ENCODE data around the gene PLXNA2.

Gene PLXNA2

DNA sequence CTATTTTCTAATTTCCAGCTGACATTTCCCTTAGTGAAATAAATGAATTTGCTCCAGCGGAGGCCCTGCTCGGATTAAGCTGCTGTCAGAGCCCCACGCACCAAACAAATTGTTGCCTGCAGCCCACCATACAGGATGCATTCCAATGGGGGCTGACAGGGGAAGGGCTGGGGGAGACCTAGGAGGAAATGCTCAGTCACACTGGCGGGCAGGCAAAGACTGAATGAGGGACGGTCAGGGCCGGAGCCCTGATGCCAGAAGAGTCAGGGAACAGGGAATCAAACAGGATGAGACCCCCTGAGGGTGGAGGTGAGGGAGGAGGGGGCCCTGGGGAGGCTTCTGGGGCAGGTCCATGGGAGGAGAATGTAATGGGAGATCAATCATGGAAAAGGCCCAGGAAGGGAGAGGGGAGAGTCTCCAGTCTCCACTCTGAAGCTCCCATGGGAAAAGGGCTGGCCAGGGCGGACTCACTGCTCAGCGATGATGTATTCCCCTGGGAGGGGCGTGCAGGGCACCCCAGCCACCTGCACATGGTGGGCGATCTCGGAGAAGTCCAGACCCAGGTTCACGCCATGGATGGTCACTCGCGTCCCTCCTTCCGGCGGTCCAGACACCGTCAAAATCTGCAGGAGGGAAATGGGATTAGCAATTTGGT, 183.8 kb downstream of the PLXNA2 start:
- H3K9me3 ChIP-seq (replicated peaks; ENCODE audit: low read length), result no peaks in the 10 kb centered on the region
- H3K4me3 ChIP-seq (ENCODE audit: low read length), result no peak overlapping the region
- no peak overlapping the region for H3K9ac ChIP-seq (ENCODE audit: low read depth, low read length)
- no peaks in the 10 kb centered on the region for H3K27me3 ChIP-seq (ENCODE audit: control insufficient read depth, insufficient read depth, low read length)
- H3K4me1 ChIP-seq (ENCODE audit: control insufficient read depth, insufficient read depth, low read length), result no peaks in the 10 kb centered on the region
- no peak overlapping the region for H3K4me2 ChIP-seq (ENCODE audit: low read length)
- peaks cover 90% of the 10 kb centered on the region for H3K36me3 ChIP-seq (ENCODE audit: insufficient read depth, low read length)

- H3K36me3 ChIP-seq (ENCODE audit: insufficient read depth, low read length), result peaks cover 91% of the 10 kb centered on the region
These were observed 184.7 kb downstream of the PLXNA2 start for GRCh38 chr1:208059409-208060001.

GRCh38 chr1:208058756-208059155, 185.4 kb downstream of the PLXNA2 start:
- Histone ChIP-seq H3K9me3 (replicated peaks; ENCODE audit: low read length) (no peaks in the 10 kb centered on the region), H3K4me2 (ENCODE audit: low read length) (no peak overlapping the region), H3K9ac (ENCODE audit: low read depth, low read length) (no peak overlapping the region), H3K4me3 (ENCODE audit: low read length) (no peak overlapping the region), H3K36me3 (ENCODE audit: insufficient read depth, low read length) (peaks cover 93% of the 10 kb centered on the region), H3K4me1 (ENCODE audit: control insufficient read depth, insufficient read depth, low read length) (no peaks in the 10 kb centered on the region), H3K27me3 (ENCODE audit: control insufficient read depth, insufficient read depth, low read length) (no peaks in the 10 kb centered on the region)

More at GRCh38 chr1:208059409-208060001, 184.7 kb downstream of the PLXNA2 start:
- H3K4me1 ChIP-seq (ENCODE audit: control insufficient read depth, insufficient read depth, low read length), result no peaks in the 10 kb centered on the region
- no peak overlapping the region for H3K4me2 ChIP-seq (ENCODE audit: low read length)
- H3K27me3 ChIP-seq (ENCODE audit: control insufficient read depth, insufficient read depth, low read length), result no peaks in the 10 kb centered on the region
- no peaks in the 10 kb centered on the region for H3K9me3 ChIP-seq (replicated peaks; ENCODE audit: low read length)
- H3K4me3 ChIP-seq (ENCODE audit: low read length), result no peak overlapping the region
- H3K9ac ChIP-seq (ENCODE audit: low read depth, low read length), result no peak overlapping the region

DNA sequence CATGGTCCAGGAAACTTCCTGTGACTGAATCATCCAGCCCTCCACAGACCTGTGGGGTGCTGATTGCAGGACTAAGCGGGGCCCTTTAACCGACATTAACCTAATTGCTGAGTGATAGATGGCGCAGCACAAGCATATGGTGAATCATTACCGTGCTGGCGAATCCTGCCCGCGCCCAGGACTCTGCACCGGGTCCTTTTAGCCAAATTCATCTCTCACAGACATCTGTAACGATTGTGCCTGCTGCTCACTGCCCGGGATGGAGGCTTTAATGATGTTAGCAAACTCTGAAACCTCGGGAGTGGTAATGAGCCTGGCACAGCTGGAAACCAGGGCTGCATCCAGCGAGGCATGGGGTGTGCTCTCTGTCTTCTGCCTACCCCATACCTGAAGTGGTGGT, 185.9 kb downstream of the PLXNA2 start:
- Histone ChIP-seq H3K4me2 (ENCODE audit: low read length) (no peak overlapping the region), H3K4me3 (ENCODE audit: low read length) (no peak overlapping the region), H3K9ac (ENCODE audit: low read depth, low read length) (no peak overlapping the region), H3K4me1 (ENCODE audit: control insufficient read depth, insufficient read depth, low read length) (no peaks in the 10 kb centered on the region), H3K9me3 (replicated peaks; ENCODE audit: low read length) (no peaks in the 10 kb centered on the region), H3K27me3 (ENCODE audit: control insufficient read depth, insufficient read depth, low read length) (no peaks in the 10 kb centered on the region), H3K36me3 (ENCODE audit: insufficient read depth, low read length) (peaks cover 94% of the 10 kb centered on the region)

- Histone ChIP-seq H3K9me3 (replicated peaks; ENCODE audit: low read length) (no peaks in the 10 kb centered on the region), H3K4me2 (ENCODE audit: low read length) (no peak overlapping the region), H3K36me3 (ENCODE audit: insufficient read depth, low read length) (peaks cover 94% of the 10 kb centered on the region), H3K4me3 (ENCODE audit: low read length) (no peak overlapping the region), H3K4me1 (ENCODE audit: control insufficient read depth, insufficient read depth, low read length) (no peaks in the 10 kb centered on the region), H3K27me3 (ENCODE audit: control insufficient read depth, insufficient read depth, low read length) (no peaks in the 10 kb centered on the region), H3K9ac (ENCODE audit: low read depth, low read length) (no peak overlapping the region)
These were observed 187.1 kb downstream of the PLXNA2 start for GRCh38 chr1:208057056-208057455.

GRCh38 chr1:208055535-208055934, 188.6 kb downstream of the PLXNA2 start:
- Histone ChIP-seq H3K4me3 (ENCODE audit: low read length) (no peak overlapping the region), H3K9me3 (replicated peaks; ENCODE audit: low read length) (no peaks in the 10 kb centered on the region), H3K27me3 (ENCODE audit: control insufficient read depth, insufficient read depth, low read length) (no peaks in the 10 kb centered on the region), H3K36me3 (ENCODE audit: insufficient read depth, low read length) (peaks cover 96% of the 10 kb centered on the region), H3K4me1 (ENCODE audit: control insufficient read depth, insufficient read depth, low read length) (no peaks in the 10 kb centered on the region), H3K4me2 (ENCODE audit: low read length) (no peak overlapping the region), H3K9ac (ENCODE audit: low read depth, low read length) (no peak overlapping the region)

DNA sequence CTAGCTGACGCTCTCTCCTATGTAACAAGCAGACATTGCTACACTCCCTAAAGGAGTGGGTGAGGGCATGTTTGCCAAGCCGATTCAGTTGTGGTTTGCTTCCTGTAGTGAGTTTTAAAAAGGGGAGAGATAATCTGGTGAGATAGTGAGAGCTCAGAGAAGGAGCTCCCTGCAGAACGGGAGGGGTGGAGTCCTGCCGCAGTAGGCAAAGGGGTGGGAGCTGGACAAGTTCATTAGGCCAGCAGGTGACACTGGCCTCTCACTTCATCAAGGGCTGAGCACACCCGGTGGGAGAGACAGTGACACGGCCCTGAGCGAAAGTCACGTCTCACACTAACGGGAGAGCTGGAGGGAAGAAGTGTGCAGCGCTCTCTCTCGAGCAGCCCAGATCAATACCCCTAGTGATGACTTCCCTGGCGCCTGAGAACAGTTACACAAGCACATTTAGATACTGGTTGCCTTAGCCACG, 189.2 kb downstream of the PLXNA2 start:
- H3K4me1 ChIP-seq (ENCODE audit: control insufficient read depth, insufficient read depth, low read length), result no peaks in the 10 kb centered on the region
- H3K9ac ChIP-seq (ENCODE audit: low read depth, low read length), result no peak overlapping the region
- H3K4me3 ChIP-seq (ENCODE audit: low read length), result no peak overlapping the region
- H3K36me3 ChIP-seq (ENCODE audit: insufficient read depth, low read length), result peaks cover 97% of the 10 kb centered on the region
- no peaks in the 10 kb centered on the region for H3K27me3 ChIP-seq (ENCODE audit: control insufficient read depth, insufficient read depth, low read length)
- no peak overlapping the region for H3K4me2 ChIP-seq (ENCODE audit: low read length)
- H3K9me3 ChIP-seq (replicated peaks; ENCODE audit: low read length), result no peaks in the 10 kb centered on the region

GRCh38 chr1:208054485-208054884, 189.7 kb downstream of the PLXNA2 start:
- Histone ChIP-seq H3K4me1 (ENCODE audit: control insufficient read depth, insufficient read depth, low read length) (no peaks in the 10 kb centered on the region), H3K9ac (ENCODE audit: low read depth, low read length) (no peak overlapping the region), H3K27me3 (ENCODE audit: control insufficient read depth, insufficient read depth, low read length) (no peaks in the 10 kb centered on the region), H3K36me3 (ENCODE audit: insufficient read depth, low read length) (peaks cover 97% of the 10 kb centered on the region), H3K9me3 (replicated peaks; ENCODE audit: low read length) (no peaks in the 10 kb centered on the region), H3K4me2 (ENCODE audit: low read length) (no peak overlapping the region), H3K4me3 (ENCODE audit: low read length) (no peak overlapping the region)

DNA sequence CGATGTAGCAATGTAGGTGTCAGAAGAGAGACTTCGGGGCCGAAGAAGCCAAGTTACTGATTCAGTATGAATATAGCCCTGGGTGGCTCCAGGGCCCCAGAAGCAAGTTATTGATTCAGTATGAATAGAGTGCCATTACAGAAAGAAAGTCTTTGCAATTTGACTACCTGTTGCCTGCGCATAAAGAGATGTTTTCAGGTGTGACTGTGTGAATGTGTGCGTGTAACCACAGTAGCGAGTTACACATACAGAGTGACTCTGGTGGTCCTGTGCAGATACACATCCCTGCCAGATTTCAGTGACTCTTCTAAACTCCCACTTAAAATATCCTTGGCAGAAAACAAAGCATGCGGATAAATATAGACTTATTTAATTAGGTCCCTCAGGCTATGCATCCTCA, 190.5 kb downstream of the PLXNA2 start:
- Histone ChIP-seq H3K36me3 (ENCODE audit: insufficient read depth, low read length) (peaks cover 98% of the 10 kb centered on the region), H3K9ac (ENCODE audit: low read depth, low read length) (no peak overlapping the region), H3K27me3 (ENCODE audit: control insufficient read depth, insufficient read depth, low read length) (no peaks in the 10 kb centered on the region)

DNA sequence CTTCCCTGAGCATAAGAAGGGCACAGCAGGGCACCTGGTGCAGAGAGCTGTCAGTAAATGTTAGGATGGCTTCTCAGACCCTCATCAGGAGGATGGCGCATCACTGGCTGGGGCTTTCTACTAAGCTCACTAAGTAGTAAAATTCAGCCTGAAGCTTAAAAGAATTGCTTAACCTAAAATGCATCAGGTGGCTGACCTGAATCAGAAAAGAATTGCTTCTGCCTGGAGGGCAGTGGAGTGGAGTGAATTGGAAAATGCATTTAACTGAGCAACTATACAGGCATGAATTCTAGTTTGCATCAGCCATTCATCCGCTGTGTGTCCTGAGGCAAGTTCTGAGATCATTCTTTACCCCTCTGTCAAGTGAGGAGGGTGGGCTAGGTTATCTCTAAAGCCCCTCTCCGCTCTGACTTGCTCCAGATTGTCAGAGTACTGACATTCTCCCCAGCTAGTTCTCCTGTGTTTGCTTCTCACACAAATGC, 191.2 kb downstream of the PLXNA2 start:
- peaks cover 96% of the 10 kb centered on the region for H3K36me3 ChIP-seq (ENCODE audit: insufficient read depth, low read length)
- no peak overlapping the region for H3K9ac ChIP-seq (ENCODE audit: low read depth, low read length)
- no peaks in the 10 kb centered on the region for H3K9me3 ChIP-seq (replicated peaks; ENCODE audit: low read length)
- no peak overlapping the region for H3K4me3 ChIP-seq (ENCODE audit: low read length)
- H3K4me1 ChIP-seq (ENCODE audit: control insufficient read depth, insufficient read depth, low read length), result peaks cover 6% of the 10 kb centered on the region
- no peaks in the 10 kb centered on the region for H3K27me3 ChIP-seq (ENCODE audit: control insufficient read depth, insufficient read depth, low read length)
- H3K4me2 ChIP-seq (ENCODE audit: low read length), result no peak overlapping the region

More for the DNA sequence above, 190.5 kb downstream of the PLXNA2 start:
- no peak overlapping the region for H3K4me3 ChIP-seq (ENCODE audit: low read length)
- no peaks in the 10 kb centered on the region for H3K4me1 ChIP-seq (ENCODE audit: control insufficient read depth, insufficient read depth, low read length)
- no peaks in the 10 kb centered on the region for H3K9me3 ChIP-seq (replicated peaks; ENCODE audit: low read length)
- H3K4me2 ChIP-seq (ENCODE audit: low read length), result no peak overlapping the region

DNA sequence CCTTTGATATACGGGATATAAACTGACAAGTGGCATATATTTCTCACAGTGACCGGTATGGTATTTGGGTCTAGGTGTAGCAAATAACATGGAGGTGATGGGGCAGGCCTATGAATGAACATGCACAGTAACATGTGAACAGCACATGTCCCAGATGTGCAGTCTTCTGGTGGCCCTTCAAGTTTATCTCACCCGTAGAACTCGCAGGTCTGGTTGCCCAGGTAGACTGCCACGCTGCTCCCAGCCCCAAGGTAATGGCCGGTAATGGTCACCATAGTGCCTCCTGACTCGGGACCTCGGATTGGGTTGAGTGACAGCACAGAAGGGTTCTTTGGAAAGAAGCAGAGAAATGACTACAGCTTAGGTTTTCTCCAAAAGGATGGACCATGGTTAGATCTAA, 192.0 kb downstream of the PLXNA2 start:
- peaks cover 94% of the 10 kb centered on the region for H3K36me3 ChIP-seq (ENCODE audit: insufficient read depth, low read length)
- no peak overlapping the region for H3K9ac ChIP-seq (ENCODE audit: low read depth, low read length)
- no peak overlapping the region for H3K4me3 ChIP-seq (ENCODE audit: low read length)
- H3K4me1 ChIP-seq (ENCODE audit: control insufficient read depth, insufficient read depth, low read length), result peaks cover 14% of the 10 kb centered on the region
- no peaks in the 10 kb centered on the region for H3K9me3 ChIP-seq (replicated peaks; ENCODE audit: low read length)
- H3K4me2 ChIP-seq (ENCODE audit: low read length), result no peak overlapping the region
- H3K27me3 ChIP-seq (ENCODE audit: control insufficient read depth, insufficient read depth, low read length), result no peaks in the 10 kb centered on the region

DNA sequence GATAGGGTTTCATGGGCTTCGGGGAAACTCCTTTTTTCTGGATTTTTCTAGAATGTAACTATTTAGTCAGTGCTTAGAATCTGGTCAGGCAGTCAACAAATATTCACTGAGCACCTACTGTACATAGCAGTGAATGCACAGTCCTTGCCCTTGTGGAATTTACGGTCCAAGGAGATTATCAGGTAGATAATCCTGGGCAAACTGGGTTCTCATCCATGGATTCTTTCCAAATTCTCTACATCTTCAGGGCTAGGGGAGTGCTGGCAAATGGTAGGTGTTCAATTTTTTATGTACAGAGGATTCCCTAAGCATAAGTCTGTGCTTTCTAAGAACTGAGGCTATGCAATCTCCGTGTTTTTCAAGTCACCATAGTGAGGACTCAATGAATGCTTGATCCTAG, 192.5 kb downstream of the PLXNA2 start:
- H3K9ac ChIP-seq (ENCODE audit: low read depth, low read length), result no peak overlapping the region
- no peak overlapping the region for H3K4me2 ChIP-seq (ENCODE audit: low read length)
- H3K4me1 ChIP-seq (ENCODE audit: control insufficient read depth, insufficient read depth, low read length), result peaks cover 17% of the 10 kb centered on the region
- no peaks in the 10 kb centered on the region for H3K9me3 ChIP-seq (replicated peaks; ENCODE audit: low read length)
- H3K4me3 ChIP-seq (ENCODE audit: low read length), result no peak overlapping the region
- peaks cover 90% of the 10 kb centered on the region for H3K36me3 ChIP-seq (ENCODE audit: insufficient read depth, low read length)
- H3K27me3 ChIP-seq (ENCODE audit: control insufficient read depth, insufficient read depth, low read length), result no peaks in the 10 kb centered on the region
